Measurements from ENCODE around the gene TMEM114.
A peak's percentile ranks its signal among the peaks of the same experiment; 100 is the strongest.

The TMEM114 gene
- 3.5 to 36.5 (median 14.0) reads per million in 17 experiments for total RNA-seq

GRCh38 chr16:8589900-8590688, at the start of gene TMEM114:
TMEM114 (minus strand) TSS chr16:8590511; CDS start chr16:8589838, 673 bp downstream.
- peak in 1 of 4 experiments; percentile 22 for DNase-seq

DNA sequence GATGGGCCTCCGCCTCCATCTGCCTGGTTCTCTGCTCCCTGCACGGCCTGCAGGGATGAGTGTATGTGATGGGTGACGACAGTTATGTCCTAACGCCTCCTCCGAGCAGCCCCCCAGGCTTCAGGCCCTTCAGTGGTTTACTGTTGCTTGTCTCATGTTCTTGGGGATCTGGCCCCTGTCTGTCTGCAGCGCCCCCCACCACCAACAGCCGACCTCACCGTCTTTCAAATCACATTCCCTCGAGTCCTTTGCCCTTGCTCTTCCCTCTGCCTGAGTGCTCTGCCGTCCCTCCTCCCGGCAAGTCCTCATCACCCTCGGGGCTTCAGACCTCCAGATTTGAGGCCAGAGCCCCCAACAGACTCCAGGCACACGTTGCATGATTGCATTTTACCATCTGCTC, 49.4 kb upstream of the TMEM114 start:
- DNase-seq, result no peak

DNA sequence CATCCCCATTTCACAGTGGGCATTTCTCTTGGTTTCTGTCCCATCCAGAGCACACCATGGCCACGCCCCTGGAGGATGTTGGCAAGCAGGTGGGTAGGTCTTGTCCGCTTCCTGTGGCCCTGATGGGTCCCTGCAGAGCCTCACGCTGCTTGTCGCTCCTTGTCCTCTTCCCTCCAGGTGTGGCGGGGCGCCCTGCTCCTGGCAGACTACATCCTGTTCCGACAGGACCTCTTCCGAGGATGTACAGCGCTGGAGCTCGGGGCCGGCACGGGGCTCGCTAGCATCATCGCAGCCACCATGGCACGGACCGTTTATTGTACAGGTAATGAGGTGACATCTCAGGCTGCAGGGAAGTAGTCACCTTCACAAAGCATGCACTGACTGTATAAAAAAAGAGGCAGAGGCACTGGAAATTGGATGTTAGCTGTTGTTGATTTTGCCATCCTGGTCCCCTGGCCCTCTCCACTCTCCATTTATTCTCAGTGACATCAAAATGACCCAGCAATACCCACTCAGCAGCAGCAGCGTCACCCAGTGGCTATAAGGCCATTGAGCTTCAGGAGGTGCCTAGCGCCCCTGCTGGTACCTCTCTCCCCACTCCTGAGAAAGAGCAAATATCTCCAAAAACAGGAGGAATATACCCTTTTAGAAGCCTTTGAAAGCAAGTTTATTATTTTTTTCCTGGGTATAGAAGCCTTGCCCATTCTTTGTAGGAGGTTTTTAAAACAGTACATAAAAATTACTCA, 44.9 kb upstream of the TMEM114 start:
- DNase-seq, result no peak

GRCh38 chr16:8632675-8633182, 42.4 kb upstream of the TMEM114 start:
- DNase-seq, result peak; percentile 93 to 99 (median 96)

- DNase-seq, result peak in 3 of 4 experiments; percentile 17 to 21 (median 19)
These were observed 41.6 kb upstream of the TMEM114 start for GRCh38 chr16:8631818-8632465.

GRCh38 chr16:8631373-8631772, 41.1 kb upstream of the TMEM114 start:
- DNase-seq, result no peak

DNA sequence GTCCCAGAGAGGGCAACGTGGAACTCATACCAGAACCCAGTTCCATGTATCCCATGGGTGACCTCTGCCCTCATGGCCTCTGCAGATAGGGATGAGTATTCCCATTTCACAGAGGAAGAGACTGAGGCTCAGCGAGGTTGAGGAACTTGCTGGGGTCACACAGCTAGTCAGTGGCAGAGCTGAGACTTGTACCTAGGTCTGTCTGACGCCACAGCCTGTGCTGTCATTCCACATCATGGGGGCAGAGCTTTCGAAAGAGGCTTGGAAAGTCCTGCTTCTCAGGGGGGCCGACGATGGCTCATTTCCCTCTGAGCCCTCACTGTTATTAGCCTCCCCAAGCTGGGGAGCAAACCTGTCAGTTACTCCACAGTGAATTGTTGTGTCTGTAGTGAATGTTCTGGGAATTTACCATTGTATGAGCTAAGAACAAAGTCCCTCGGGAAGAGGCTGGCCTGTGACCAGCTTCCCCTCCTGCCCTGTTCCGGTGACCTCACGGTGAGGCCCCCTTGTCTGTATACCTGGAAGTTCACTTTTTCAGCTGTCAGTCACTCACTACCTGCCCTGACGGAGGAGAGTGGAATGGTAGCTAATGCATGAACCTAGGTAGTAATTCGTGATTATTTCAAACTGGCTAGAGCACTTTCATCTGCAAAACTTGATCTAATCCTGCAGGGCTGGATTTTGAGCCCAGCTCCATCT, 40.1 kb upstream of the TMEM114 start:
- DNase-seq, result peak in 2 of 4 experiments; percentile 11 to 23

GRCh38 chr16:8628981-8629725, 38.8 kb upstream of the TMEM114 start:
- DNase-seq, result no peak

- no peak for DNase-seq
These were observed 37.1 kb upstream of the TMEM114 start for GRCh38 chr16:8627456-8627855.

GRCh38 chr16:8626946-8627345, 36.6 kb upstream of the TMEM114 start:
- DNase-seq, result no peak

- DNase-seq, result no peak
These were observed 35.3 kb upstream of the TMEM114 start for GRCh38 chr16:8625491-8626087.

DNA sequence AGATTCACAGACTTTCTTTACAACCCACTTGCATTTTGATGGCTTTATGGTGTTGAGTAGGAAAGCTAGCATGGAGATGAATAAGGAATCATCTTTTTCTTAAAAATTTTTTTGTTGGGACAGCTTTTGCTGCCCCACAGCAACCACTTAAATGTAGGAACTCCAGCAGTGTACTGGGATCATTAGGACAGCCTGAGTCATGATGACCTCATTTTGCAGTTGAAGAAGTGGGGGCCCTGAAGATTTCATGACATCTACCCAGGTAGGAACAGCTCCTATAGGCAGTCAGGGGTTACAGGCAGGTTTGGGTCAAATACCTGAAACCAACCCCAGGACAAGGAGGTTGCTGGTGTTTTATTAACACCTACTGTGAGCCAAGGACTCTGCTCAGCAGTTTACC, 33.3 kb upstream of the TMEM114 start:
- DNase-seq, result peak; percentile 27 to 56 (median 46)

GRCh38 chr16:8622315-8622656, 32.0 kb upstream of the TMEM114 start:
- no peak for DNase-seq

GRCh38 chr16:8621572-8622314, 31.4 kb upstream of the TMEM114 start, which contains the start of gene METTL22:
METTL22 (plus strand) TSS chr16:8621698; CDS start chr16:8625666, 3,968 bp downstream.
- peak; percentile 92 to 98 (median 96) for DNase-seq

- no peak for DNase-seq
These were observed 30.9 kb upstream of the TMEM114 start for GRCh38 chr16:8621222-8621571.

- no peak for DNase-seq
These were observed 30.2 kb upstream of the TMEM114 start for GRCh38 chr16:8620535-8620934.

DNA sequence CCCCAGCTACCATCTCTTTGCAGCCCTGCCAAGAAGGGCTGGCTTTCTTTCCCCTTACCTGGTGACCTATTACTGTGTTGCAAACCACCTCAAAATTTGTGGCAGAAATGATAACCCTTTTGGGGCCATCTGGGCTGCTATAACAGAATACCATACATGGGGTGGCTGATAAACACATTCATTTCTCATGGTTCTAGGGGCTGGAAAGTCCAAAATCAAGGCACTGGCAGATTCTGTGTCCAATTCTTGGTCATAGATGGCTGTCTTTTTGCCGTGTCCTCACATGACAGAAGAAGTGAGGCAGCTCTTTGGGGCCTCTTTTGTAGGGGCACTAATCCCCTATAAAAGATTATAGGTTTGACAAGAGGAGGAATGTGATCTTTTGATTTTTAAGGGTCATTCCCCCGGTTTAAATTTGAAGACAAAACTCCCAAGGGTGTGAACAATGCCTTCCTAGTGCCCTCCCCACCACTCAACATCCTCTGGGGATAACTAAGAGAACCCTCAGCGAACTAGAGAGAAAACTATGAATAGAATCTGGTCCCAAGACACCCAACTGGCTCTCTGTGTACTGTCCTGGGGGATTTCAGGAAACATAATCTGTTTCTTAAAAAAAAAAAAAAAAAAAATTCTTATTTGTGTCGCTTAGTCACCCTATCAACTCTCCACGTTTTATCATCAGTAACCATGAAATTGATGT, 29.5 kb upstream of the TMEM114 start:
- DNase-seq, result no peak

- DNase-seq, result no peak
These were observed 24.2 kb upstream of the TMEM114 start for GRCh38 chr16:8614435-8615029.

- no peak for DNase-seq
These were observed 21.7 kb upstream of the TMEM114 start for GRCh38 chr16:8611886-8612600.
